GM12891 (cell line): ENCODE data around the gene HDAC4.

Experiments
- PAX5 ChIP-seq: IDR thresholded peaks from 2 replicates; pipeline ENCODE4 v1.6.1; 2011; ENCODE audit warnings: low read length, moderate library complexity, mild to moderate bottlenecking; ENCODE audit not compliant: insufficient read depth, severe bottlenecking
- POLR2A ChIP-seq: IDR thresholded peaks from 2 replicates; pipeline ENCODE4 v1.6.1; 2011; ENCODE audit warnings: low read depth, low read length, control low read depth
- POLR2AphosphoS5 ChIP-seq: IDR thresholded peaks from 2 replicates; pipeline ENCODE4 v1.6.1; 2011; ENCODE audit warnings: low read depth, low read length, control low read depth
- TAF1 ChIP-seq: IDR thresholded peaks from 2 replicates; pipeline ENCODE4 v1.6.1; 2011; ENCODE audit warnings: low read depth, low read length, control low read depth

DNA sequence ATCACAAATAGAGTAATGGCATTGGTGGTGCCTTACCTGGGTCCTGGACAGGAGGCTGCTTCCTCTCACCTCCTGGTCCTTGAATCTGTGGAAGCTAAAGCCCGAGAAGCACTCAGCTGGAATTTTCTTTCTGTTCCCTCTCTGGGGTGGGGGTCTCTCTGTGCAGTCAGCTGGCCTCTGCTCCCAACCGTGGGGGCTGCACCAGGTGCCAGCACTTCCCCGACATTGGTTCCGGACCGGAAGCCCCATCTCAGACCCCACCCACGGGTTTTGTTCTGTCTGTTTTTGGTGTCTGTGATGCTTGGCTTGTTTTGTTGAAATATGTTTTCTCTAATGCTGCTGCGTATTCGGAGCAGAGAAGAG is 398.2 kb downstream of the HDAC4 start:
- TF ChIP-seq POLR2A: no peak
- TF ChIP-seq POLR2AphosphoS5: no peak
- TF ChIP-seq PAX5: no peak
- TF ChIP-seq TAF1: no peak
